Heart left ventricle (tissue), 13 donors: ENCODE data around the gene DNAJC17.

ENCODE experiments used
- CTCF ChIP-seq, 12 donors: fragments of 200-600 bp; sonication (generic) in 4 of 12; IDR thresholded peaks; one replicate each; pipeline versions ENCODE4 v1.5.0 to v1.8.0; 2018 to 2022; ENCODE audit warnings: antibody characterized with exemption in 12 of 12, mild to moderate bottlenecking in 5 of 12
- POLR2A ChIP-seq, 2 donors: fragments of 450-650 bp; IDR thresholded peaks; one replicate each; pipeline ENCODE4 v1.6.1; 2017; ENCODE audit warnings: antibody characterized with exemption in 2 of 2, mild to moderate bottlenecking in 2 of 2, moderate library complexity in 2 of 2
- donor health status: ischemic (EF 13 %, LVEDD 7.1; RV severe dilation, severe dysfunction).
- donor health status: DM: no; HTN: yes; CAD: no.
- donor health status: DM: no; HTN: no; CAD: no.
- donor health status: ischemic (EF 25% LVEDD 6.9; RV normal size, moderate dysfunction).
- donor health status: ischemic (EF 25% LVEDD 5.7; RV mildly dilated, moderate dysfunction).
- donor health status: ischemic (EF 35%, LVEDD 5.7; RV mildly dilated, moderate dysfunction).
- donor health status: nonischemic (EF 11% LVEDD 7.7; RV severe dilation, severe dysfunction).
- donor health status: DM: yes; HTN: yes; CAD: no.
- donor health status: PGD.
- donor health status: ischemic (EF 29% LVEDD 5.4; RV normal size, mild dysfunction).
- donor health status: nonischemic (EF 23%, LVEDD 6.1; RV moderate dilation, normal function).

DNA sequence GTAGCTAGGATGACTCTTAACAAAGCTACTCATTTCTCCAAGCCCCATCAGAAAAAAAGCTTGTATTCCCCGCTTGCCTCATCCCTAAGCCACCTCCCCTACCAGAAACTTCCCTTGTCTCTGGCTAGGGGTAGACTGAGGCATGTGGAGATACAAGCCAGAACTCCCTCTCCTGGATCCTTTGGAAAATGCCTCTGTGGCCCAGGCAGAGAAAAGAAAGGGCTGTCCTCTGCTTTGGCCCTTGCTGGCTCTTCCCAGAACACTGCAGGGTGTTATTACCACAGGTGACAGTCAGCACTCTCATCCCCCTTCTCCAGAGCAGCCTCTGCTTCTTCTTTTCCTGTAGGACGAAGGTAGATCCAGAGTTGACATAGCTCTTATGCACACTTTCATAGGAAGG lies 67.4 kb downstream of the DNAJC17 start:
- TF ChIP-seq CTCF (IDR thresholded peaks at IDR 0.05) (no peak), POLR2A (IDR thresholded peaks at IDR 0.05) (no peak)
